Ishikawa (cell line): ENCODE data around the gene CCND3.

Experiments used
- CEBPB ChIP-seq: IDR thresholded peaks from 2 replicates; pipeline ENCODE4 v1.6.1; 2012
- CREB1 ChIP-seq: IDR thresholded peaks from 2 replicates; pipeline ENCODE4 v1.6.1; 2012; ENCODE audit warnings: low read depth
- EGR1 ChIP-seq: IDR thresholded peaks from 2 replicates; pipeline ENCODE4 v1.6.1; 2012
- EP300 ChIP-seq: IDR thresholded peaks from 2 replicates; pipeline ENCODE4 v1.6.1; 2012; ENCODE audit warnings: borderline replicate concordance
- NFIC ChIP-seq: IDR thresholded peaks from 2 replicates; pipeline ENCODE4 v1.6.1; 2012
- RAD21 ChIP-seq: IDR thresholded peaks from 2 replicates; pipeline ENCODE4 v1.6.1; 2012; ENCODE audit warnings: low read depth
- TAF1 ChIP-seq: IDR thresholded peaks from 2 replicates; pipeline ENCODE4 v1.6.1; 2012; ENCODE audit warnings: low read depth, mild to moderate bottlenecking
- TEAD4 ChIP-seq: IDR thresholded peaks from 2 replicates; pipeline ENCODE4 v1.6.1; 2012
- YY1 ChIP-seq: IDR thresholded peaks from 2 replicates; pipeline ENCODE4 v1.6.1; 2012; ENCODE audit warnings: low read depth
- ZBTB7A ChIP-seq: IDR thresholded peaks from 2 replicates; pipeline ENCODE4 v1.6.1; 2012; ENCODE audit warnings: low read depth
- TF ChIP-seq, protein P1 (sequence below): IDR thresholded peaks from 2 replicates; pipeline ENCODE4 v1.6.1; 2012
- TF ChIP-seq, protein P2 (sequence below): IDR thresholded peaks from 2 replicates; pipeline ENCODE4 v1.6.1; 2012; ENCODE audit warnings: low read depth, mild to moderate bottlenecking
- TF ChIP-seq, protein P3 (sequence below): IDR thresholded peaks from 2 replicates; pipeline ENCODE4 v1.6.1; 2012

DNA sequence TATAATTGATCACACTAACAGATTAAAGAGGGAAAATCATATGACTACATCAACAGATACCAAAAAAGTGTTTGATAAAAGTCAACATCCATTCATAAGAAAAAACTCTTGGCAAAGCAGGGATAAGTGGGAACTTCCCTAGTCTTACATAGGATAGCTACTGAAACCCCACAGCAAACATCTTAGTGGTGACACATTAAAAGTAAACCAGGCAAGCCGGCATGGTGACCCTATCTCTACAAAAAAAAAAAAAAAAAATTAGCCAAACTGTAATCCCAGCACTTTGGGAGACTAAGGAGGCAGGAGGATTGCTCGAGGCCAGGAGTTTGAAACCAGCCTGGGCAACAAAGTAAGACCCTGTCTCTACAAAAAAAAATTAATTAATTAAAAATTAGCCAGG is 13.8 kb upstream of the CCND3 start:
- TF ChIP-seq ZBTB7A (no peak), EP300 (no peak), CREB1 (no peak), NFIC (no peak), TAF1 (no peak), RAD21 (no peak), CEBPB (no peak), TEAD4 (no peak), EGR1 (no peak), YY1 (no peak)
- TF ChIP-seq, protein P1, sequence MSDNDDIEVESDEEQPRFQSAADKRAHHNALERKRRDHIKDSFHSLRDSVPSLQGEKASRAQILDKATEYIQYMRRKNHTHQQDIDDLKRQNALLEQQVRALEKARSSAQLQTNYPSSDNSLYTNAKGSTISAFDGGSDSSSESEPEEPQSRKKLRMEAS: no peak
- TF ChIP-seq, protein P2, sequence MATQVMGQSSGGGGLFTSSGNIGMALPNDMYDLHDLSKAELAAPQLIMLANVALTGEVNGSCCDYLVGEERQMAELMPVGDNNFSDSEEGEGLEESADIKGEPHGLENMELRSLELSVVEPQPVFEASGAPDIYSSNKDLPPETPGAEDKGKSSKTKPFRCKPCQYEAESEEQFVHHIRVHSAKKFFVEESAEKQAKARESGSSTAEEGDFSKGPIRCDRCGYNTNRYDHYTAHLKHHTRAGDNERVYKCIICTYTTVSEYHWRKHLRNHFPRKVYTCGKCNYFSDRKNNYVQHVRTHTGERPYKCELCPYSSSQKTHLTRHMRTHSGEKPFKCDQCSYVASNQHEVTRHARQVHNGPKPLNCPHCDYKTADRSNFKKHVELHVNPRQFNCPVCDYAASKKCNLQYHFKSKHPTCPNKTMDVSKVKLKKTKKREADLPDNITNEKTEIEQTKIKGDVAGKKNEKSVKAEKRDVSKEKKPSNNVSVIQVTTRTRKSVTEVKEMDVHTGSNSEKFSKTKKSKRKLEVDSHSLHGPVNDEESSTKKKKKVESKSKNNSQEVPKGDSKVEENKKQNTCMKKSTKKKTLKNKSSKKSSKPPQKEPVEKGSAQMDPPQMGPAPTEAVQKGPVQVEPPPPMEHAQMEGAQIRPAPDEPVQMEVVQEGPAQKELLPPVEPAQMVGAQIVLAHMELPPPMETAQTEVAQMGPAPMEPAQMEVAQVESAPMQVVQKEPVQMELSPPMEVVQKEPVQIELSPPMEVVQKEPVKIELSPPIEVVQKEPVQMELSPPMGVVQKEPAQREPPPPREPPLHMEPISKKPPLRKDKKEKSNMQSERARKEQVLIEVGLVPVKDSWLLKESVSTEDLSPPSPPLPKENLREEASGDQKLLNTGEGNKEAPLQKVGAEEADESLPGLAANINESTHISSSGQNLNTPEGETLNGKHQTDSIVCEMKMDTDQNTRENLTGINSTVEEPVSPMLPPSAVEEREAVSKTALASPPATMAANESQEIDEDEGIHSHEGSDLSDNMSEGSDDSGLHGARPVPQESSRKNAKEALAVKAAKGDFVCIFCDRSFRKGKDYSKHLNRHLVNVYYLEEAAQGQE: no peak
- TF ChIP-seq, protein P3, sequence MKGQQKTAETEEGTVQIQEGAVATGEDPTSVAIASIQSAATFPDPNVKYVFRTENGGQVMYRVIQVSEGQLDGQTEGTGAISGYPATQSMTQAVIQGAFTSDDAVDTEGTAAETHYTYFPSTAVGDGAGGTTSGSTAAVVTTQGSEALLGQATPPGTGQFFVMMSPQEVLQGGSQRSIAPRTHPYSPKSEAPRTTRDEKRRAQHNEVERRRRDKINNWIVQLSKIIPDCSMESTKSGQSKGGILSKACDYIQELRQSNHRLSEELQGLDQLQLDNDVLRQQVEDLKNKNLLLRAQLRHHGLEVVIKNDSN: no peak
